KOPT-K1 (cell line): ENCODE measurements around the gene COX14.
A peak's percentile ranks its signal among the peaks of the same experiment; 100 is the strongest.
"Not testable (repeated sequence)": the region's sequence is repeated elsewhere in the genome, so short reads cannot be mapped to it uniquely, and the experiment has no call there.

Experiments used
- H3K27ac ChIP-seq: fragments of 200-600 bp; sonication (generic); 2 replicates; pipeline ENCODE4 v1.5.1; 2016; ENCODE audit warnings: antibody characterized with exemption, mild to moderate bottlenecking, low read depth, low read length; ENCODE audit not compliant: poor library complexity, severe bottlenecking
- H3K36me3 ChIP-seq: fragments of 200-600 bp; sonication (generic); 2 replicates; pipeline ENCODE4 v1.5.1; 2017; ENCODE audit warnings: antibody characterized with exemption, mild to moderate bottlenecking, low read length, moderate library complexity; ENCODE audit not compliant: insufficient read depth
- H3K9me3 ChIP-seq: fragments of 200-600 bp; sonication (generic); 2 replicates; pipeline ENCODE4 v1.5.1; 2017; ENCODE audit warnings: antibody characterized with exemption, low read length, mild to moderate bottlenecking; ENCODE audit not compliant: insufficient read depth, poor library complexity, severe bottlenecking

Gene COX14

GRCh38 chr12:50078281-50078680 lies 33.8 kb upstream of the COX14 start:
- Histone ChIP-seq H3K36me3 (no peaks in the 10 kb centered on the region; the same call in 1 of the 2 replicates), H3K9me3 (no peaks in the 10 kb centered on the region), H3K27ac (no peak overlapping the region)

- no peaks in the 10 kb centered on the region for H3K9me3 ChIP-seq
- no peaks in the 10 kb centered on the region; the same call in 1 of the 2 replicates for H3K36me3 ChIP-seq
- H3K27ac ChIP-seq: no peak overlapping the region
Observed at GRCh38 chr12:50079771-50080170, 32.3 kb upstream of the COX14 start.

- Histone ChIP-seq H3K36me3 (no peaks in the 10 kb centered on the region; the same call in 1 of the 2 replicates), H3K27ac (no peak overlapping the region), H3K9me3 (no peaks in the 10 kb centered on the region)
Observed at GRCh38 chr12:50081096-50081808, 30.8 kb upstream of the COX14 start.

GRCh38 chr12:50082644-50083043 lies 29.4 kb upstream of the COX14 start:
- Histone ChIP-seq H3K9me3 (no peaks in the 10 kb centered on the region), H3K36me3 (peaks cover 14% of the 10 kb centered on the region), H3K27ac (no peak overlapping the region)

- peaks cover 20% of the 10 kb centered on the region for H3K36me3 ChIP-seq
- H3K27ac ChIP-seq: no peak overlapping the region
- H3K9me3 ChIP-seq: no peaks in the 10 kb centered on the region
Observed at GRCh38 chr12:50083301-50083700, 28.7 kb upstream of the COX14 start.

GRCh38 chr12:50084409-50084774 lies 27.6 kb upstream of the COX14 start:
- Histone ChIP-seq H3K27ac (peak overlapping the region; percentile 73), H3K36me3 (peaks cover 31% of the 10 kb centered on the region)
- not testable (repeated sequence) for H3K9me3 ChIP-seq

- Histone ChIP-seq H3K36me3 (peaks cover 37% of the 10 kb centered on the region), H3K9me3 (no peaks in the 10 kb centered on the region), H3K27ac (peak within 1 kb of the TSS; percentile 73)
Observed at GRCh38 chr12:50084775-50085614, 27.0 kb upstream of the COX14 start, which contains the start of gene SMARCD1. Gene SMARCD1 (plus strand): TSS chr12:50085342. CDS start chr12:50085370, 28 bp downstream.

GRCh38 chr12:50085615-50086072 lies 26.4 kb upstream of the COX14 start:
- H3K9me3 ChIP-seq: no peaks in the 10 kb centered on the region
- peak overlapping the region; percentile 73 for H3K27ac ChIP-seq
- peaks cover 44% of the 10 kb centered on the region for H3K36me3 ChIP-seq

- H3K9me3 ChIP-seq: no peaks in the 10 kb centered on the region
- H3K36me3 ChIP-seq: peaks cover 49% of the 10 kb centered on the region
- H3K27ac ChIP-seq: peak overlapping the region; percentile 73
Observed at GRCh38 chr12:50086148-50086547, 25.9 kb upstream of the COX14 start.

GRCh38 chr12:50087151-50087550 lies 24.9 kb upstream of the COX14 start:
- no peak overlapping the region for H3K27ac ChIP-seq
- H3K9me3 ChIP-seq: no peaks in the 10 kb centered on the region
- H3K36me3 ChIP-seq: peaks cover 59% of the 10 kb centered on the region

- H3K27ac ChIP-seq: no peak overlapping the region
- peaks cover 67% of the 10 kb centered on the region for H3K36me3 ChIP-seq
- no peaks in the 10 kb centered on the region for H3K9me3 ChIP-seq
Observed at GRCh38 chr12:50087995-50088394, 24.0 kb upstream of the COX14 start.

- peaks cover 75% of the 10 kb centered on the region for H3K36me3 ChIP-seq
- no peak overlapping the region for H3K27ac ChIP-seq
- no peaks in the 10 kb centered on the region for H3K9me3 ChIP-seq
Observed at GRCh38 chr12:50088577-50089335, 23.3 kb upstream of the COX14 start.

- Histone ChIP-seq H3K36me3 (peaks cover 85% of the 10 kb centered on the region), H3K9me3 (no peaks in the 10 kb centered on the region), H3K27ac (no peak overlapping the region)
Observed at GRCh38 chr12:50089730-50090129, 22.3 kb upstream of the COX14 start.

- no peaks in the 10 kb centered on the region for H3K9me3 ChIP-seq
- H3K27ac ChIP-seq: no peak overlapping the region
- H3K36me3 ChIP-seq: peaks cover 91% of the 10 kb centered on the region
Observed at GRCh38 chr12:50090391-50090790, 21.6 kb upstream of the COX14 start.

GRCh38 chr12:50097952-50098351 lies 14.1 kb upstream of the COX14 start:
- Histone ChIP-seq H3K27ac (no peak overlapping the region), H3K36me3 (peaks cover 95% of the 10 kb centered on the region), H3K9me3 (no peaks in the 10 kb centered on the region)
